ENCODE data around the gene KCNQ1OT1.

The KCNQ1OT1 gene

GRCh38 chr11:2652333-2653197 is 47.2 kb downstream of the KCNQ1OT1 start:
- H3K9me3 ChIP-seq (ENCODE audit: low read length) = peaks cover 15% of the 10 kb centered on the region
- no peak overlapping the region for H3K27ac ChIP-seq (ENCODE audit: low read depth, low read length, poor library complexity, severe bottlenecking)
- no peak overlapping the region for H3K4me3 ChIP-seq (ENCODE audit: low read depth, low read length, poor library complexity, severe bottlenecking)
- H4K20me1 ChIP-seq (ENCODE audit: insufficient read depth, low read length) = no peaks in the 10 kb centered on the region
- no peaks in the 10 kb centered on the region for H3K9me2 ChIP-seq (ENCODE audit: low read depth, low read length)
- no peak for TF ChIP-seq EZH2 (IDR thresholded peaks at IDR 0.05; ENCODE audit: borderline replicate concordance, low read length)
- TF ChIP-seq, protein P1, sequence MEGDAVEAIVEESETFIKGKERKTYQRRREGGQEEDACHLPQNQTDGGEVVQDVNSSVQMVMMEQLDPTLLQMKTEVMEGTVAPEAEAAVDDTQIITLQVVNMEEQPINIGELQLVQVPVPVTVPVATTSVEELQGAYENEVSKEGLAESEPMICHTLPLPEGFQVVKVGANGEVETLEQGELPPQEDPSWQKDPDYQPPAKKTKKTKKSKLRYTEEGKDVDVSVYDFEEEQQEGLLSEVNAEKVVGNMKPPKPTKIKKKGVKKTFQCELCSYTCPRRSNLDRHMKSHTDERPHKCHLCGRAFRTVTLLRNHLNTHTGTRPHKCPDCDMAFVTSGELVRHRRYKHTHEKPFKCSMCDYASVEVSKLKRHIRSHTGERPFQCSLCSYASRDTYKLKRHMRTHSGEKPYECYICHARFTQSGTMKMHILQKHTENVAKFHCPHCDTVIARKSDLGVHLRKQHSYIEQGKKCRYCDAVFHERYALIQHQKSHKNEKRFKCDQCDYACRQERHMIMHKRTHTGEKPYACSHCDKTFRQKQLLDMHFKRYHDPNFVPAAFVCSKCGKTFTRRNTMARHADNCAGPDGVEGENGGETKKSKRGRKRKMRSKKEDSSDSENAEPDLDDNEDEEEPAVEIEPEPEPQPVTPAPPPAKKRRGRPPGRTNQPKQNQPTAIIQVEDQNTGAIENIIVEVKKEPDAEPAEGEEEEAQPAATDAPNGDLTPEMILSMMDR (IDR thresholded peaks at IDR 0.05; ENCODE audit: low read length) = no peak
- no peak overlapping the region for H2AFZ ChIP-seq (ENCODE audit: low read length)
- H3K36me3 ChIP-seq (ENCODE audit: insufficient read depth, low read length) = no peaks in the 10 kb centered on the region
- H3K27me3 ChIP-seq (ENCODE audit: insufficient read depth, low read length) = no peaks in the 10 kb centered on the region
- H3K9ac ChIP-seq (ENCODE audit: low read length) = no peak overlapping the region
- no peaks in the 10 kb centered on the region for H3K79me2 ChIP-seq (ENCODE audit: insufficient read depth, low read length)
- no peaks in the 10 kb centered on the region for H3F3A ChIP-seq (ENCODE audit: insufficient read depth, low read length)
- H3K4me2 ChIP-seq (ENCODE audit: low read length) = no peak overlapping the region
- H3K4me1 ChIP-seq (ENCODE audit: insufficient read depth, low read length, severe bottlenecking) = no peaks in the 10 kb centered on the region

- Histone ChIP-seq H3K79me2 (ENCODE audit: insufficient read depth, low read length) (no peaks in the 10 kb centered on the region), H3F3A (ENCODE audit: insufficient read depth, low read length) (no peaks in the 10 kb centered on the region), H3K4me3 (ENCODE audit: low read depth, low read length, poor library complexity, severe bottlenecking) (no peak overlapping the region), H3K9ac (ENCODE audit: low read length) (no peak overlapping the region), H3K4me1 (ENCODE audit: insufficient read depth, low read length, severe bottlenecking) (no peaks in the 10 kb centered on the region), H3K27ac (ENCODE audit: low read depth, low read length, poor library complexity, severe bottlenecking) (no peak overlapping the region), H3K36me3 (ENCODE audit: insufficient read depth, low read length) (no peaks in the 10 kb centered on the region), H3K9me3 (ENCODE audit: low read length) (peaks cover 15% of the 10 kb centered on the region), H3K27me3 (ENCODE audit: insufficient read depth, low read length) (no peaks in the 10 kb centered on the region), H2AFZ (ENCODE audit: low read length) (no peak overlapping the region), H4K20me1 (ENCODE audit: insufficient read depth, low read length) (no peaks in the 10 kb centered on the region), H3K9me2 (ENCODE audit: low read depth, low read length) (no peaks in the 10 kb centered on the region), H3K4me2 (ENCODE audit: low read length) (no peak overlapping the region)
- TF ChIP-seq, protein P1 (IDR thresholded peaks at IDR 0.05; ENCODE audit: low read length) = no peak
- no peak for TF ChIP-seq EZH2 (IDR thresholded peaks at IDR 0.05; ENCODE audit: borderline replicate concordance, low read length)
Observed at GRCh38 chr11:2651826-2652271, 47.9 kb downstream of the KCNQ1OT1 start.

DNA sequence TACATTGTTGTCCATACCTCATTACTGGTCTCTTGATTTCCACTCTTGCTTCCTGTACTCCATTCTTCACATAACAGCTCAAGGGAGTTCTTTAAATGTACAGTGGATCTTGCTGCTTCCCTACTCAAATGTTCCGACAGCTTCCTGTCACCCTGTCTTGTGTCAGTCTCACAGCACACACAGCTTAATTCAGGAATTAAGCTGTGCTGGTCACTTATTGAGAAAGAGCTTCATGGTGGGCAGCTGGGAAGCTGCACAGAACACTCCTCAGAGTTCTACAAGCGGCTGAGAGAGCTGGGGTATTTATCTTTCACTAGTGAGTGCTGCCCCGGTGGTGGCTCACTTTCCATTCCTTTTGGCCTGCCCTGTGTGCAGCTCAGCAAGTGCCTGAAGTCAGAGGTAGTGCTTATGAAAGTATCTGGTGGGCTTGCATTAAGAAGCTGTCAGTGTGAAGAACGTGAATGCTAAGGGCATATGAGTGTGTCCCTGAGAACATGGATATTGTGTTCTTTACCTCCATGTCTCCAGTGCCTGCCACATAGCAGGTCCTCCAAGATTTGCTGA is 48.7 kb downstream of the KCNQ1OT1 start:
- Histone ChIP-seq H3K4me1 (ENCODE audit: insufficient read depth, low read length, severe bottlenecking) (no peaks in the 10 kb centered on the region), H3K36me3 (ENCODE audit: insufficient read depth, low read length) (no peaks in the 10 kb centered on the region), H3K9me3 (ENCODE audit: low read length) (peaks cover 15% of the 10 kb centered on the region), H3K9me2 (ENCODE audit: low read depth, low read length) (no peaks in the 10 kb centered on the region), H3K9ac (ENCODE audit: low read length) (no peak overlapping the region), H3K27ac (ENCODE audit: low read depth, low read length, poor library complexity, severe bottlenecking) (no peak overlapping the region), H3K79me2 (ENCODE audit: insufficient read depth, low read length) (no peaks in the 10 kb centered on the region), H3K4me2 (ENCODE audit: low read length) (no peak overlapping the region), H3F3A (ENCODE audit: insufficient read depth, low read length) (no peaks in the 10 kb centered on the region), H4K20me1 (ENCODE audit: insufficient read depth, low read length) (no peaks in the 10 kb centered on the region), H2AFZ (ENCODE audit: low read length) (no peak overlapping the region), H3K27me3 (ENCODE audit: insufficient read depth, low read length) (no peaks in the 10 kb centered on the region), H3K4me3 (ENCODE audit: low read depth, low read length, poor library complexity, severe bottlenecking) (no peak overlapping the region)
- TF ChIP-seq EZH2 (IDR thresholded peaks at IDR 0.05; ENCODE audit: borderline replicate concordance, low read length) = no peak
- TF ChIP-seq, protein P1 (IDR thresholded peaks at IDR 0.05; ENCODE audit: low read length) = no peak

All from OCI-LY1 (cell line).